HG02943 (cell line): ENCODE results near the gene TMEM234.

Experiments used
- ATAC-seq: cut with Tn5 transposase; IDR thresholded peaks from one replicate; pipeline ENCODE4 v1.9.1; 2021; ENCODE audit warnings: mild to moderate bottlenecking, low read depth, moderate library complexity; ENCODE audit not compliant: unreplicated experiment

TMEM234 gene

GRCh38 chr1:32180186-32181060 is 41.7 kb downstream of the TMEM234 start:
- no peak for ATAC-seq

- ATAC-seq: peak; percentile 75
Measured at GRCh38 chr1:32179443-32180185, 42.5 kb downstream of the TMEM234 start, which contains the start of gene TXLNA. Gene TXLNA (plus strand): TSS chr1:32179675. CDS start chr1:32180346, 671 bp downstream.

GRCh38 chr1:32179193-32179442 is 43.0 kb downstream of the TMEM234 start:
- ATAC-seq: no peak

GRCh38 chr1:32178380-32179192 is 43.6 kb downstream of the TMEM234 start:
- ATAC-seq: no peak

GRCh38 chr1:32172621-32173245 is 49.4 kb downstream of the TMEM234 start:
- ATAC-seq: no peak

GRCh38 chr1:32170991-32171390 is 51.2 kb downstream of the TMEM234 start:
- no peak for ATAC-seq
